ENCODE measurements around the gene UPK3A. TPM values are rescaled to one million over a fixed set of nuclear protein-coding genes. Genes with fewer than 3 reads are reported as not detected.
A peak's percentile ranks its signal among the peaks of the same experiment; 100 is the strongest.
"Not testable (repeated sequence)": the region's sequence is repeated elsewhere in the genome, so short reads cannot be mapped to it uniquely, and the experiment has no call there.

Gene UPK3A
- total and polyA plus RNA-seq, 9 donors: 0.19 to 4.3 (median 0.43) TPM; not detected in 5

DNA sequence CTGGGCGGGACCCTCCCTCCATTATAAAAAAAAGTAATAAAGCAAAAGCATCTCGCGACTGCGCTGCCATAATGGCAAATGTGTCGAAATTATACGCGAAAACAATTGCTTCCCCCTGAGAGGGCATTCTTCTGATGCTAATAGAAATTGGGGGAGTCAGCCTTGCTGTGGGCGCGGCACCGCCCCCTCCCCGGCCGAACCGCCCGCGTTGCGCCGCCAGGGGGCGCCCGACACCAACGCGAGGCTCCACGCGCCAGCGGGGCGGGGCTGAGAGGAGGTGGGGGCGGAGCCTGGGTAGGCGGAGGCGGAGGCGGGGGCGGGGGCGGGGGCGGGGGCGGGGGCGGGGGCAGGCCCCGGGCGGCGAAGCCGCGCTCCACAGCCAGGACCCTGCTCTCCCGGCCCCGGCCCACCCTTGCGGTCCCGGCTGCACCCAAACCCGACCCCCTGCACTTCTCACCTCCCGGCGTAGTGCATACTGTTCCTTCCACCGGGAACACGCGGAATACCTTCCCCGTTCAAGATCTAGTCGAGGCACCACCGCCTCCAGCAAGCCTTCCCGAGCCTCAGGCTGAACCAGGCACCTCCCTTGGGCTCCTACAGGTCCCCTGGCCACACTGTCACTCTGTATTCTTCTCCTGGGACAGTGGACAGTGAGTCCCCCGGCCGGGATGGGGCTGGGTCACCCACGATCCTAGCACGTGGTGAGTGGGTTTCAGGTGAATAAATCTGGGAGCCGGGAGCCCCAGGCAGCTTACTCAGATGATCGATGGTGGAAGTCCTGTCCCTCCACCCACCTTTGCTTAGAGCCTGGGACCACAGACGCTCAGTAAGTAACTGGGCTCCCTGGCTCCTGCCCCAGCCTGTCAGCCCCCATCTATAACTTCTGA, 15.5 kb upstream of the UPK3A start:
- DNase-seq: peak; percentile 91
- Histone ChIP-seq H3K36me3 (ENCODE audit: control insufficient read depth, insufficient read depth, low read length) (no peaks in the 10 kb centered on the region), H3K27ac (ENCODE audit: low read length) (peak overlapping the region; percentile 18), H3K4me3 (ENCODE audit: low read length) (peak overlapping the region; percentile 48), H3K4me1 (ENCODE audit: control insufficient read depth, insufficient read depth, low read length) (peaks cover 46% of the 10 kb centered on the region), H3K27me3 (ENCODE audit: control insufficient read depth, insufficient read depth, low read length) (peaks cover 19% of the 10 kb centered on the region), H3K9me3 (replicated peaks; ENCODE audit: control insufficient read depth, low read depth, low read length) (no peaks in the 10 kb centered on the region)
- WGBS (ENCODE audit: insufficient coverage): 3% methylated on average over 32 of the region's 60 CpGs

DNA sequence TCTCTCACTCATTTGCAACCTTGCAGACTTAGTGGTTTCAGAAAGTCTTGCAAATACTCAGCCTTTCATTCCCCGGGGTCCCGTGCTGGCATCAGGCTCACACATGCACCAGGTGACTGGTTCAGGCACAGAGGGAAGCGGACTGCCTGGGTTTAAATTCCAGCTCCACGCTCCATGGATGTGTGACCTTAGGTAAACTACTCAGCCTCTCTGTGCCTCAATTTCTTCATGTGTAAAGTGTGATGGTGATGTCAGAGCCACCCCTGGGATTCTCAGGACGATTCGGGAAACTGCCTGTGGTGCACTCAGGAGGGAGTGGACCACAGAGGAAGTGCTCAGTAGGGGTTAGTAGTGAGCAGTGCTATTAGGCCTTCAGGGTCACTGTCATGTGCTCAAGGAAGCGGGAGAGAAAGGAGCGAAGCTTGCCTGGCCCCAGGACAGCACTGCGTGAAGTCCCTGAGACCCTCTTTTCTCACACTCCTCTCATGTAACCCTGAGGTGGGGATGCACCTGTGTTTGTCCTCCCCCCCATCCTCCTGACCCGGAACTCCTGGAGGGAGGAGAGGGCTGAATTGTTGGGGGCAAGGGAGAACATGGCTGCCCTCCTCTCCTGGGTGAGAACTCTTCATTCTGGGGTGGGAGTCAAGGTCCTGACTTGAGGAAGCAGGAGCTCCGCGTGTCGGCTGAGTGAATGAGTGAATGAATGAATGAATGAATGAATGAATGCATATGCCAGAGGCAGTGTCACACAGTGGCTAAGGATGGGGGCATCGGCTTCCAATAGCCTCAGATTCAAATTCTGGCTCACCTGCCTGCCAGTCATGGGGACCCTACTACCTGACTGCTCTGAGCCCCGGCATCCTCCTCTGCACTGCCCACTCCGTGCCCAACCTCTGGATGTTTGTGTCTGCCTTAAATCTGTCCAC, 14.4 kb upstream of the UPK3A start:
- no peak for DNase-seq
- Histone ChIP-seq H3K27me3 (ENCODE audit: control insufficient read depth, insufficient read depth, low read length) (peaks cover 19% of the 10 kb centered on the region), H3K27ac (ENCODE audit: low read length) (no peak overlapping the region), H3K4me1 (ENCODE audit: control insufficient read depth, insufficient read depth, low read length) (peaks cover 45% of the 10 kb centered on the region), H3K36me3 (ENCODE audit: control insufficient read depth, insufficient read depth, low read length) (no peaks in the 10 kb centered on the region), H3K9me3 (replicated peaks; ENCODE audit: control insufficient read depth, low read depth, low read length) (no peaks in the 10 kb centered on the region), H3K4me3 (ENCODE audit: low read length) (no peak overlapping the region)
- 65% methylated on average over 10 of the region's 16 CpGs for WGBS (ENCODE audit: insufficient coverage)

DNA sequence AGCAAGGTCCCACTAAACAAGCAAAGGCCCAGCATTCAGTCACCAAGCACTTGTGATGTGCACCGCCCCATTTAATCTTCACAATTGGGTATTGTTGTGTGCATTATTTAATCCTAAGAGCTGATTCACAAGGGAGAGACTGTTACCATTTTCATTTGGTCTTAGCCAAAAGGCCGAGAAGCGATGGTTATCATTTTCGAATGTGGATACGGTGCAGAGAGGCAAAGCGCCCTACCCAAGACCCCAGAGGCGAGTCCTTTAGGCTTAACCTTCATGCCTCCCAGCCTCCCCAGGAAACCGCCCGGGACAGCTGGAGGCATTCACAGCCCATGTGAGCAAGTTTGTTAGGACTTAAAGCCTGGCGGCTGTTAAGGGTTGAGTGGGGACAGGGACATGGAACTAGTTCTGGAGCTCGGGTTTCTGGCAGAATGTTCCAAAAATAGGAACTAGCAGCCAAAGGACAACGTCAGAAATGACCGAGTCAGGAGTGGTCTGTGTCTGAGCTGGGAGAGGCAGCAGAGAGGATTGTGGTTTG, 13.0 kb upstream of the UPK3A start:
- peak; percentile 96 for DNase-seq
- Histone ChIP-seq H3K27ac (ENCODE audit: low read length) (peak overlapping the region; percentile 82), H3K4me1 (ENCODE audit: control insufficient read depth, insufficient read depth, low read length) (peaks cover 45% of the 10 kb centered on the region), H3K36me3 (ENCODE audit: control insufficient read depth, insufficient read depth, low read length) (no peaks in the 10 kb centered on the region), H3K9me3 (replicated peaks; ENCODE audit: control insufficient read depth, low read depth, low read length) (no peaks in the 10 kb centered on the region), H3K4me3 (ENCODE audit: low read length) (no peak overlapping the region), H3K27me3 (ENCODE audit: control insufficient read depth, insufficient read depth, low read length) (peaks cover 19% of the 10 kb centered on the region)
- WGBS (ENCODE audit: insufficient coverage): 21% methylated on average over 10 of the region's 13 CpGs

DNA sequence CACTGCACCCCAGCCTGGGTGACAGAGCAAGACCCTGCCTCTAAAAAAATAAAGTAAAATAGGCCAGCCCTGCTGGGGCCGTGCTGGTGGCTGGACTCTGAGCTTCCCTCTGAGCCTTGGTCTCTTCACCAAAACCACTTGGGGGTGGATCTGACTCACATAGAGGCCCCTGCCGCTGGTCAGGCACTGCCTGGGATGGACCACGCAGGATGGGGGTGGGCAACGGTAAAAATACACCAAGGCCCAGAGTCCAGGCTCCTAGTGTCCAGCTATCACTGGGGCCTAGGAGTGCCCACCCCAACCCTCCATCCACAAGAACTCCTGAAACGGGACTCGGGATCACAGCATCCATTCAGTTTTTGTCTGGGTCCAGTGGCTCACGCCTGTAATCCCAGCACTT, 12.3 kb upstream of the UPK3A start:
- Histone ChIP-seq H3K9me3 (replicated peaks; ENCODE audit: control insufficient read depth, low read depth, low read length) (no peaks in the 10 kb centered on the region), H3K4me1 (ENCODE audit: control insufficient read depth, insufficient read depth, low read length) (peaks cover 45% of the 10 kb centered on the region), H3K27me3 (ENCODE audit: control insufficient read depth, insufficient read depth, low read length) (peaks cover 19% of the 10 kb centered on the region), H3K27ac (ENCODE audit: low read length) (peak overlapping the region; percentile 82), H3K36me3 (ENCODE audit: control insufficient read depth, insufficient read depth, low read length) (no peaks in the 10 kb centered on the region), H3K4me3 (ENCODE audit: low read length) (no peak overlapping the region)
- no peak for DNase-seq
- WGBS (ENCODE audit: insufficient coverage): 94% methylated on average over 5 of the region's 7 CpGs

DNA sequence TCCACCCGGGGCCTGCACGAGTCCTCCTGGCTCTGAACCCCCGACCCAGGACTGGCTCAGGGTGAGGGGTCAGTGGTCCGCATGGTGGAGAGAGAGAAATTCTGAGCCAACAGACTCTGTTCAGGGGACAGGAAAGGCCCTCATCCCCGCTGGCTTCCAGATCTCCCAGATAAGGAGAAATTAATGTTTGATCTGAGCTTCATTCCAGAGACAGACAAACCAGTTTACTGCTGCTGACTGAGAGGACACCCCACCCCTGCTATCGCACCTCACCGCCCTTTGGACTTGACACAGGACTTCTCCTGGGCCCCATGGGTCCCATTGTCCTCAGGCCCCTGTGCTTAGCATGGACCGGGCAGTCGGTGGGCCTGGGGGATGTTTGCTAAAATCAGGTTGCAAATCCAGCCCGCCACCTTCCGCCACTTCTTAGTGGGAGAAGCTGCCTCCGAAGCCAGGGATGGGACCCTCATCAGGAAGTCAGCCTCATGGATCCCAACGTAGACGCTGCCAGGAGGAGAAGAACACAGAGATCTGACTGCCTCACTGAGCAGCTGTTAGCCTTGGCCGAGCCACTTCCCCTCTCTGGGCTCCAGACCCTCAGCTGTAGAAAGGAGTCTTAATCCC, 11.2 kb upstream of the UPK3A start:
- H3K27ac ChIP-seq (ENCODE audit: low read length): no peak overlapping the region
- 63% methylated on average over 13 of the region's 15 CpGs for WGBS (ENCODE audit: insufficient coverage)

DNA sequence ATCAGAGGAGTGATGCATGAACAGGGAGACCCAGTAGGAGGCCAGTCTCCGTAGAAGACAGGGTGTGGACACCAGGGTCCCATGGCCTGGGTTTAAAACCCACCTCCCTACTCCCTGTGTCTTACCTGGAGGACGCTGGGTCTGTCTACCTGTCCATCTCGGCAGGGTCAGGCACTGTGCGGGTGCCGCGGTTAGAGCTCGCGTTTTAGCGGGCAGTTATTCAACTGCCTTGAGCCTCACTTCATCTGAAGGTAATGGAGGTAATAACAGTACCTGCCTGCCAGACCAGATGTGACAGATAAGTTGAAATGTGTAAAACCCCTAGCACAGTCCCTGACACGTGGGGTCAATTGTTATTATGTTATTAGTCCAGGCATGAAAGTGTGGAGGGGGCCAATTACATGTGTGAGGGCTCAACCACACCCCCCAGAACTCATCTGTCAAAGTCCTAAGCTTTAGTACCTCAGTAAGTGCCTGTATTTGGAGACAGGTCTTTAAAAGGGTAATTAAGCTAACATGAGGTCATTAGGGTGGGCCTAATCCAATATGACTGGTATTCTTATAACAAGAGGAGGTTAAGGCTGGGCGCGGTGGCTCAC, 8.1 kb upstream of the UPK3A start:
- no peak for DNase-seq
- Histone ChIP-seq H3K4me3 (ENCODE audit: low read length) (no peak overlapping the region), H3K27ac (ENCODE audit: low read length) (no peak overlapping the region), H3K27me3 (ENCODE audit: control insufficient read depth, insufficient read depth, low read length) (no peaks in the 10 kb centered on the region), H3K4me1 (ENCODE audit: control insufficient read depth, insufficient read depth, low read length) (peaks cover 28% of the 10 kb centered on the region), H3K36me3 (ENCODE audit: control insufficient read depth, insufficient read depth, low read length) (no peaks in the 10 kb centered on the region), H3K9me3 (replicated peaks; ENCODE audit: control insufficient read depth, low read depth, low read length) (no peaks in the 10 kb centered on the region)
- WGBS (ENCODE audit: insufficient coverage): 92% methylated on average over 7 of the region's 12 CpGs

More for the DNA sequence above, 11.2 kb upstream of the UPK3A start:
- no peak overlapping the region for H3K4me3 ChIP-seq (ENCODE audit: low read length)
- H3K27me3 ChIP-seq (ENCODE audit: control insufficient read depth, insufficient read depth, low read length): peaks cover 14% of the 10 kb centered on the region
- H3K36me3 ChIP-seq (ENCODE audit: control insufficient read depth, insufficient read depth, low read length): no peaks in the 10 kb centered on the region
- no peaks in the 10 kb centered on the region for H3K9me3 ChIP-seq (replicated peaks; ENCODE audit: control insufficient read depth, low read depth, low read length)
- H3K4me1 ChIP-seq (ENCODE audit: control insufficient read depth, insufficient read depth, low read length): peaks cover 42% of the 10 kb centered on the region
- DNase-seq: no peak

DNA sequence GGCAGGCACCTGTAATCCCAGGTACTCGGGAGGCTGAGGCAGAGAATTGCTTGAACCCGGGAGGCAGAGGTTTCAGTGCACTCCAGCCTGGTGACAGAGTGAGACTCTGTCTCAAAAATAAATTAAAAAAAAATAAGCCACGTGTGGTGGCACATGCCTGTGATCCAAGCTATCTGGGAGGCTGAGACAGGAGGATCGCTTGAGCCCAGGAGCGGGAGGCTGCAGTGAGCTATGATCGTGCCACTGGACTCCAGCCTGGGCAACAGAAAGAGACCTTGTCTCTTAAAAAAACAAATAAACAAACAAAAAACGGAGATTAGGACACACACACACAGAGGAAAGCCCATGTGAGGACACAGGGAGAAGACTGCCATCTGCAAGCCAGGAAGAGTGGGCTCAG, 7.0 kb upstream of the UPK3A start:
- not testable (repeated sequence) for H3K36me3 ChIP-seq (ENCODE audit: control insufficient read depth, insufficient read depth, low read length); DNase-seq; H3K27me3 ChIP-seq (ENCODE audit: control insufficient read depth, insufficient read depth, low read length); H3K9me3 ChIP-seq (replicated peaks; ENCODE audit: control insufficient read depth, low read depth, low read length); H3K27ac ChIP-seq (ENCODE audit: low read length); H3K4me3 ChIP-seq (ENCODE audit: low read length)
- WGBS (ENCODE audit: insufficient coverage): 83% methylated on average over 1 of the region's 7 CpGs
- H3K4me1 ChIP-seq (ENCODE audit: control insufficient read depth, insufficient read depth, low read length): peaks cover 17% of the 10 kb centered on the region

DNA sequence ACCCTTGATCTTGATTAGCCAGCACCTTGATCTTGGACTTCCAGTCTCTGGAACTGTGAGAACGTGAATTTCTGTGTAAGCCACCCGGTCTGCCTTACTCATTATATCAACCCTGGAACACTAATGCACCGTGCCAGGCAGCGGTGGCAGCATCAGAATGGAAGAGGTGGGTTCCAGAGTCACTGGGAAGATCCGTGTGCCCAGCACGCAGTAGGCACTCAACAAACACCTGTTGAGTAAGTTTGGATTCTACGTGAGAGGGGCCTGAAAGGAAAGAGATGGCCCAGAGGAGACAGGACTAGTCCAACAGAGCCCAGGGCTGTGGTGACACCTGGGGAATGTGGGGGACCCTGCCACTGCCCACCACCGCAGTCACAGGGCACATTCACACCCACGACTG, 6.6 kb upstream of the UPK3A start:
- WGBS (ENCODE audit: insufficient coverage): 86% methylated on average over 5 of the region's 9 CpGs
- Histone ChIP-seq H3K9me3 (replicated peaks; ENCODE audit: control insufficient read depth, low read depth, low read length) (no peaks in the 10 kb centered on the region), H3K4me3 (ENCODE audit: low read length) (no peak overlapping the region), H3K36me3 (ENCODE audit: control insufficient read depth, insufficient read depth, low read length) (no peaks in the 10 kb centered on the region), H3K4me1 (ENCODE audit: control insufficient read depth, insufficient read depth, low read length) (peaks cover 15% of the 10 kb centered on the region), H3K27me3 (ENCODE audit: control insufficient read depth, insufficient read depth, low read length) (no peaks in the 10 kb centered on the region), H3K27ac (ENCODE audit: low read length) (no peak overlapping the region)
- DNase-seq: no peak

DNA sequence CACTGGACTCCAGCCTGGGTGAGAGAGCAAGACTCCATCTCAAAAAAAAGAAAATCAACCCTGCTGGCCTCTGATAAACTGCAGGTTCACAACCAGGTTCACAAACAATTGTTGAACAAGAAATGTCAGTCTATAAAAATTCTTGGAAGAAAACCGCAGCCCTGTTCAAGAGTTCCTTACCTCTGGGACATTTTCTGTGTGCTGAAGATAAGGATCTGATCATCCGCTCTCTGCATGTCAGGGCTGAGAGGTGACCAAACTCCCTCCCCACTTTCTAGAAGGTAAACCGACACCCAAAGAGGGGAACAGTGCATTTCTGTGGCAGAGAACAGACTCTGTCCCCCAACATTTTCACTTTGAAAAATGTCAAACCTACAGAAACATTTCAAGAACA, 4.2 kb upstream of the UPK3A start:
- no peak for DNase-seq
- Histone ChIP-seq H3K36me3 (ENCODE audit: control insufficient read depth, insufficient read depth, low read length) (no peaks in the 10 kb centered on the region), H3K27ac (ENCODE audit: low read length) (no peak overlapping the region), H3K4me3 (ENCODE audit: low read length) (no peak overlapping the region), H3K4me1 (ENCODE audit: control insufficient read depth, insufficient read depth, low read length) (peaks cover 12% of the 10 kb centered on the region), H3K27me3 (ENCODE audit: control insufficient read depth, insufficient read depth, low read length) (peaks cover 18% of the 10 kb centered on the region), H3K9me3 (replicated peaks; ENCODE audit: control insufficient read depth, low read depth, low read length) (no peaks in the 10 kb centered on the region)
- WGBS (ENCODE audit: insufficient coverage): 75% methylated on average over 1 of the region's 3 CpGs
